HG03442 (cell line): ENCODE measurements around the gene SH2D7.

Source experiments
- ATAC-seq: cut with Tn5 transposase; IDR thresholded peaks from one replicate; pipeline ENCODE4 v1.9.1; 2021; ENCODE audit warnings: mild to moderate bottlenecking, moderate library complexity; ENCODE audit not compliant: unreplicated experiment

SH2D7 gene

DNA sequence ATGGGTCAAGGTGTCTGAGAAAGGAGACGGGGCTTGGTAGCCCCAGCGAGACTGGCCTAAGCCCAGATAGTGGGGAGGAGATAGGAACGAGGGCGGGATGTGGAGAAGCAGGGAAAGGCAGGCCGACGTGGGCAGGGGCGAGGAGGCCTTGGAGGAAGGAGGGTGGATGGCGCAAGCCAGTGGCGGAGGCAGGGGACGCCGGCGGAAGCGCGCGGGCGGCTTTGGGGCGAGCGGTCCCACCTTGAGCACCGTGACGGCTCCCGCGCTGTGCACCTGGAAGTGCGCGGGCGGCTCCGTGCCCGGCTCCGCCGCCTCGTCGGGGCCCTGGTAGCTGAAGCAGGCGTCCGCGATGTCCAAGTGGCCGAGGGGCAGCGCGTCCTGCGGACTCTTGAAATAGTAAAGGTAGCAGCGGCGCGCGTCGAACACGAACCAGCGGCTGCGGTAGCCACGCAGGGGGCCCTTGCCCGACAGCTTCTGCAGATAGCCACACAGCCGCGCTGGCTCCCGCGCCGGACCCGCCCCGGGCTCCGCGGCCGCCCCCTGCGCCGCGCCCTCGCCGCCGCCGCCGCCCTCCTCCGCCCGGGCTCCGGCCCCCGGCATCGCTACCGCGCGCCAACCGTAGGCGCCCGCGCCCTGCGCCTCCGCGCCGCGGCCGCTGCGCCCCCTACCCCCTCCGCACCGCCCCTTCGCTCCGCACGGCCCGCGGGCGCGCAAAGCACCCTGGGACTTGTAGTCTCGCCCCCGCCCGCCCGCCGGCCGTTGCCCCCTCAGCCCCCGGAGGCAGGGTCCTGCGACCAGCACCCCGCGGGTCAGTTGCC lies 15.1 kb upstream of the SH2D7 start, which contains the start of gene TBC1D2B:
TBC1D2B (minus strand) TSS at position 659 of the 818 bp plus-strand sequence; CDS start at position 600, 59 bp downstream.
- peak; percentile 59 for ATAC-seq

DNA sequence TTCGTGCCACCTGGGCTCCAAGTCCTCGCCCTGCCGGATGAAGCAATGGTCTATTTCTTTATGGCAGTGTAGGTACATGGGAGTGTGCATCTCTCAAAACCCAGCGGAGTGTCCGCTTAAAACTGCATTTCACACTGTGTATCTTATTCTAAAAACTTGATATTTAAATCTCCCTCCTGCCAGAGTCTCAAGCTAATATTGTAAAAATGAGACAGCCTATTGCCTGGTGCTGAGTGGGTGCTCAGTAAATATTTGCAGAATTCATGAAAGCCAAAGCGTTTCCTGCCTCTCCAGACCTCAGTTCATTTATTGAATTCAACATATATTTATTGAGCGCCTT lies 14.5 kb upstream of the SH2D7 start:
- ATAC-seq, result no peak

DNA sequence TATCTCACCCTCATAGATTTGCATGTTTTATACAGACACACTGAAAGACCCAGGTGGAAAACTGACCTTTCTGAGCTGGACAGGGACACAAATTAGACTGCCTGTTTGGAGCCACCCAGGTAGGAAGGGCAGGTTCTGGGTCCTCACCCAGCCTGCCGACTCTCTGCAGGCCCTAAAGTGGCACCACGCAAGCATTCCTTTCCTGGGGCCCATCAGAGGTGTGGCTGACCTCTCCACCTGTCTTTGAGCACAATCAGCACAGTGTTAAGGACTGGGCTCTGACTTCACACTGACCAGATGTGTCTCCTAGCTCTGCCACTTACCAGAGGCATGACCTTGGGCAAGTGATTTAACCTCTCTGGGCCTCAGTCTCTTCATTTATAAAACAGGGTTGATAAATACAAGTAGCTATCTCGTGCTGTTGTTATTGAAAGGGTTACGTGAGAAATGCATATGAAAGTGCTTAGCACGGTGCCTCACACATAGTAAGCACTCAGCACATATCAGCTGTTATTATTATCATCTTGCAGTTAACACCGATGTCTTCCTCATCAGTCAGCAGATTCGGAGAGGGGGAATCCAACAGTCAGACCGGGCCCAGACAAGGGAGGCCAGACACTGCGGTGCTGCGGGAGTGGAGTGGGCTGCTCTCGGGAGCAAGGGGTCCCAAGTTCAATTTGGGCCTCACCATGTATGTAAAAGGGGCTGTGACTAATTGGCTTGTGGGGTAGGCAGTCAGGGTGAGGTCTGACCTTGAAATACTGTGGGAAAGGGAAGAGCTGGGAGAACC lies 12.9 kb upstream of the SH2D7 start:
- no peak for ATAC-seq

DNA sequence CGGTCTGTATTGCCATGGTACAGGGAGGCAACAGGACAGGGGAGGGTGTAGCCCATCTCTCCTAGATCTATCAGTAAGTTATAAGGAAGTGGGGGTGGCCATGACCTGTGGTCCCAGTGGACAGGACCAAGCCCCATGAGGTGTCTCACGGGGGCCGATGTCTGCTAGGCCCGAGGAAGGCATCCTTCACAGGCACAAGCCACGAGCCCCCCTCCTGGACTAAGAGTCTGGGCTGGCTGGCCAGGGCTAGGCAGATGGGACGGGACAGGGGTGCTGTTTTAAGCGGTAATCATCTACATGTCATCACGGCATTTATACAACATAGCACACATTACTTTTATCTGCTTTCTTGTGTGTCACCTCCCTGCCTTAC lies 12.3 kb upstream of the SH2D7 start:
- ATAC-seq, result no peak

DNA sequence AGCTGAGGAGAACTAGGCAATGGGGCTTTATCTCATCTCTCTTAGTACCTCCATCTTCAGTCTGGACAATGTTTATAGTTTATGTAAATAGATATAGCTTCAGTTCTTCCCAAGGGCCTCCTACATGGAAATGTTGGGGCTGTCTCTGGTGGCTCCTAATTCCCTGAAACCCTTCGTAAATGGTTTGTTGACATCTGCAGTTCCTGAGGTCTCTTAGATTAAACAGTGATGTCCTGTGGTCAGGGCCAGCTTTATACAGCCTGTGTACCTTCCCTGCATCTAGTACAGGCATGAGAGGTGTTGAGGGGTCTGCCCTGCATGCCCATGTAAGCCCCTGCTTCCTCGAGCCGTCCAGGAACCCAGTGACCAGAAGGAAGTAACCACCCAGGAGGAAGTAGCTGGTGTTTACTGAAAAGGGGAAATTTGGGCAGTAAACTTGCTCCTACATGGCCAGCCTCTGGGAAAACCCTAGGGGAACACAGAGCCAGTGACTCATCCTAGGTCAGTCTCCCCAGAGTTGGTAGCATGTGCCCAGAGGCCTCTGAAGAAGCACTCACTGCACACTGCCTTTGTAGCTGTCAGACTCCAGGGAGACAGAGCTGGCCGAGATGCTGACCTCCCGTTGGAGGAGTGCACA lies 10.1 kb upstream of the SH2D7 start:
- ATAC-seq, result no peak

DNA sequence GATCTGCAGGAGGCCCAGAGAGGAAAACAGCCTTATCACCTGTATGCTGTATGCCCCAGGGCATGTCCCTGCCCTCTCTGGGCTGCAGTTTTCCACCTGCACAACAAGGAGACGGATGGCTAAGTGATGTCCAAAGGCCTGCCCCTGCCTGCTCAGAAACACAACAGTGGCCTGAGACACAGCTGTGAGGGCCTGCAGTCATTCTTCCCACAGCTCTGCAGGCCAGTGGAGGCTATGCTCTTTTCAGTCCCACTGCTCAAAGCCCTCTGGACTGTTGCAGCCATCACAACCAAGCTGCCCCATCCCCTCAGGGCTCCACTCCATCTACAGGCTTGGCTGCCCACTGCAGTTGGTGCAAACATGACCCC lies 9.6 kb upstream of the SH2D7 start:
- ATAC-seq, result no peak

DNA sequence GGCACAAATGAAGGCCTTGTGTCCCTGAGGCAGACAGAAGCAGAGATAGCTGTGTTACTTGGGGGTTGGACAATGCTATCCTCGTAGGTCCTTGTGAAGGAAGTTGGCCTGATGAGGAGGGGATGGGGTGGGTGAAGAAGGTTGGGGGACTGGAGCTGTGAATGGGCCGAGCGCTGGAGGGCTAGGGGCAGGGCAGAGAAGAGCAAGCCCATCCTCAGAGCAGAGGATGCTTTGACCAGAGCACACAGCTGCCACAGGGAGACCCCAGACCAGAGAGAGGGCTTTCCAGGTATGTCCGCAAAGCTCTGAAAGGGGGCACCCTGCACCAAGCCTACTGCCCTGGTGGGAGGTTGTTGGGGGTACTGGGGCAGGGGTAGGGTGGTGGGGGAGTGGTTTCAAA lies 9.2 kb upstream of the SH2D7 start:
- ATAC-seq, result no peak

DNA sequence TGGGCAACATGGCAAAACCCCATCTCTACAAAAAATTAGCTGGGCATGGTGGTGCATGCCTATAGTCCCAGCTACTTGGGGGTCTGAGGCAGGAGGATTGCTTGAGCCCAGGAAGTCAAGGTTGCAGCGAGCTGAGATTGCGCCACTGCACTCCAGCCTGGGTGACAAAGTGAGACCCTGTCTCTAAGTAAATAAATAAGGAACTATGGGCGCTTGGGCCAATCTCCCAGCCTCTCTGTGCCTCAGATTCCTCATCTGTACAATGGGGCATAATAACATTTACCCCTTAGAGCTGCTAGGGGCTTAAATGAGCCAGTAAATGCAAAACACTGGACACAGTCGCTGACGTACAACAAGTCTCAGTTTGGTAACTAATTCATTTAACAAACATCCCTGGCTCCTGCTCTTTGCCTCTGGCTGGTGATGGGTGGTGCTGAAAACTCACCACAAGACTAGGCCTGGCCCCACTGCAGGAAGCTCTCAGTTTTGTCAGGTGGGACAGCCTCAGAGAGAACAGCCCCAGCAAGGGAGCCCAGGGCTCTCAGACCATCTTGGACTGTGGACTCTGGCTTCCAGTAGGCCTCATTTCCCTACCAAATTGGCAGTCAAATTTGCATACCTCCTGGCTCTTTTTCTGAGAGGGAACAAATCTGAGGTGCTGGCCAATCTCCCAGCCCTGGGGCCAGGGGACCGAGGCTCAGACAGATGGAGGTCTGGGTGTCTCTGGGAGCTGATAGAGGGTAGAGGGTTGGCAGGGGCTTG lies 8.5 kb upstream of the SH2D7 start:
- no peak for ATAC-seq

DNA sequence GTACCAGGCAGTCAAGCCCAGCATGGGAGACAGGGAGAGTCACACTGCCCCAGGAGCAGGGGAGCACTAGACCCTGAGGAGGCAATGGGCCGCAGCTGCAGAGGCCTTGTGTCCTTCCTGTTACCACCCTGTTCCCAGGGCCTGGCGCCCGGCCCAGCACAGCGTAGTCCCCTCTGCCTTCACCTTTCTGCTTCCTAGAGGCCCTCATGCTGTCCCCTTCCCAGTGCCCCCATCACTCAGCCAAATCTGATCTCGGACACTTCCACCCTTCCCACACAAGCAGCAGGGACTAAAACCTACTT lies 8.0 kb upstream of the SH2D7 start:
- ATAC-seq, result no peak

DNA sequence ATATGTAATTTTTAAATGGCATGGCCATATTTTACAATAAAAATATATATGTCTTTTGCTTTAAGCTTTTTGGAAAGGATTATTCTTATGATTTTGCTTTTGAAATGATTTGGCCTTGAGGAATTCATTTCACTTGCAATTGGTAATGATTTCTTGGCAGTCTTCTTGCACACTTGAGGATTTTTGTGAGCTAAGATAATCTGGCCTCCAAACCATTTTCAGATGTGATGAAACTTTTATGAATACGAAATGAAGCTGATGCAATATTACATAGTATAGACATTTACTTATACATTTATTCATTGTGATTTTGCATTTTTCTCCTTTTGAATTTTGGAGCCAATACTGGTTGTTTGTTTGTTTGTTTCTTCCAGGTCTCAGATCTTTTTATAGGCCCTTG lies 6.4 kb upstream of the SH2D7 start:
- ATAC-seq, result no peak

DNA sequence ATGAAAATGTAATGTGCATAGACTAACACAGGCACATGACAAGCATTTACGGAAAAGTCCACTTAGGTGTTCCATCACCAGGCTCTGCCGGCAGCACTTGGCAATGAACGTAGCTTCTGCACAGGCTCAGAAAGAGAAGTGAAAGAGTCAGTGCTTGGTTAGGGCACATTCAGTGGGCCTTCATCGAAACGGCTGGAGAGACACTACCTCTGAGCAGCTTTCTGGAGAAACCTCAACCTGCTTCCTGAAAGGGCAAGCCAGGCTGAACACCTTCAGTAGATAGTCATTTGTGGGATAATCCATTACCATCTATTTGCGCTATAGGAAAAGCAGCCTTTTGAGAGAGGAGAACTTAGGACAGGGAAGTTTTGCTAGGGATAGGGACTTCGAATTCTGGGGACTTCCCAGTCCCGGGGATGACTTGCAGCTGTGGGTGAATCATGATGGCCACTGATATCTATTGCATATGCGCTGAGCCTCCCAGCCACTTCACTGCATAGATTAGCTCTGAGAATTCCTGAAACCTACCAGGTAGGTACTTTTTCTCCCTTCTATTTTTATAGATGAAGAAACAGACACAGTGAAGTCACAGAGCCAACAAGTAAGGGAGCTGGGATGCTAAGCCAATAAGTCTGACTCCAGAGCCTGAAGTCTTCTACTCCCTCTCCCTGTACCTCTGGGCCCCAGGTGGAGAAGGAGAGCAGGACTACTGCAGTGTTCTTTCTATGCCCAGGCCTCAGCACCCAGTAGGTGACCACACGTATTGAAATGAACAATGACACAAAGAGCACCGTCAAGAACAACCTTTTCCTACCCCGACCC lies 4.2 kb upstream of the SH2D7 start:
- ATAC-seq, result peak; percentile 61

DNA sequence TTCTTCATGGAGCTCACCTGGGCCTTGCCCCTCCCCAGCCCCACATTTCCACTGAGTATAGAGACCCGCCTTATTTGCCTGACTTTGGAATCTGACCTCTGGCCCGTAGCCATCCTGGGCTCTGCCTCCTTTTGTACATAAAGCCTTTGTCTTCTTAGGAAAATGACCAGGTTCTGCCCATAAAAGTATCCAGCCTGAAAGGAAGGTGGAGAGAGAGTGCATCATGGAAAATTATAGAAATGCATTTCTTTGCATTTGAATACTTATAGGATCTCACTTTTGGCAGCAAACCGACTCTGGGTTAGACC lies 3.6 kb upstream of the SH2D7 start:
- no peak for ATAC-seq

DNA sequence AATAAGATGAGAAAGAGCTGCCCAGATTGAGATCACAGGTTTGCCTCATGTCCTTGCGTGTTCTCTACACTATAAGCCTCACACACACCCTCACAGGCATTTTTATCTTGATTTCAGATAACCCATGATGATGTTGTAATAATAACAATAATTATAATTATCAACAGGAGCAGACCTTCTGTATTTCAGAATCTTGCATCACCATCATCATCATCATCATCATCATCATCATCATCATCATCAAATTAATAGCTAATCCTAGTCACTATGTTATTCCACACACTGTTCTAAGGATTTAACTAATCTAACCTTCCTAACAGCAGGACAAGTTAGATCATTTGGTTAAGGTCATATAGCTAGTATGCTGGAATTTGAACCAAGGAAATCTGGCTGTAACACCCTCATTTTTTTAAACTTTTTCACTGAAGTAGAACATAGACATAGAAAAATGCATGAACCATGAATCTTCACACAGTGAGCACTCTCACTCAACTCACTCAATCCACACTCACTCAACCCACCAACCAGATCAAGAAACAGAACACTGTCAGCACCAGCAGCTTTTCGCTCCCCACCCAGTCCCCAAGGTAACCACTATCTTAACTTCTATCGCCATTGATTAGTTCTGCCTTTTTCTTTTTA lies 1.8 kb upstream of the SH2D7 start:
- ATAC-seq, result no peak

DNA sequence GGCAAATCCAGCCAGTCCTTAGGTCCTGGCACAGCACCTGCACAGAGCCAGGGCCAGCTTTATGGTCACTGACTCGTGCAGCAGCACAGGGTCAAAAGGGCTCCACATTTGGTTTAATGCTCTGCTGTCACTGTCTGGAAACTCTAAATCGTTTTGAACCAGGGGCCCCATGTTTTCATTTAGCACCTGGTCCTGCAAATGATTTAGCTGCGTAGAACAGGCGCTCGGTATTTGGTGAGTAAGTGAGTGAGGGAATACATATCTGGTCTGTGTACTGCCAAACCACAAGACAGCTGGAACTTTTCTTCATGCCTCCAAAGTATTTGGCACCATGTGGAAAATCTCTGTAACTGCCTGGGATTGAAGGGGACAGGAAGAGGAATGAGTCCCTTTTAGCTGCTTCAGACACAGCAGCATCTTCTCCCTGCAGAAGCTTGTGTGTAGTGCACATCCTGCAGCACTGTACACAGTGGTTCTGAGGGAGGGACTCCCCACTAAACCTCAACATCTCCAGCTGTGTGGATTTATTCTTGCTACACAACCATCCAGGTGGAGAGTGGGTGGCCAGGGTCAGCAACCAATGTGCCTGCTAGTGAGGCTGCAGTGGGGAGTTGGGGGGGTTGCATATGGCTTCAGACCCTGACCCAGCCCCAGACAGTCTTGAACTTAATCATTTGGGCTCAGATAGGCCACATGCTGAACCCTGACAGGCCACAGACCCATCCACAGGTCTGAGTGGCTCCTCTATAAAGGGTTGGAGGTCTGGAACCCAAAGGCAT lies 1.1 kb downstream of the SH2D7 start:
- no peak for ATAC-seq

DNA sequence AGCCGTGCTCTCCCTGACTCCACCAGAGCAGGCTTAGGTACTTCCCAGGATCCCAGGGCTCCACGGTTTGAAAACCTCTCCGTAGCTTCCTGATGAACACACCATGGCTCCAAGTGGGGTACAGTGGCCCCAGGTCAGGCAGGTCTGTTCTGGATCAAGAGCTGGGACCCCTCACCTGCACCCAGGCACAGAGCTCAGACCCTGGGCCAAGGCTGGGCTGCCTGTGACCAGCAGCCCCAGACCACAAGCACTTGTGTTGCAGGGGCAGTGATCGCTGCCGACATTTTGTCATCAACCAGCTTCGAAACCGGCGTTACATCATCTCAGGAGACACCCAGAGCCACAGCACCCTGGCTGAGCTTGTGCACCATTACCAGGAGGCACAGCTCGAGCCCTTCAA lies 5.3 kb downstream of the SH2D7 start:
- no peak for ATAC-seq

DNA sequence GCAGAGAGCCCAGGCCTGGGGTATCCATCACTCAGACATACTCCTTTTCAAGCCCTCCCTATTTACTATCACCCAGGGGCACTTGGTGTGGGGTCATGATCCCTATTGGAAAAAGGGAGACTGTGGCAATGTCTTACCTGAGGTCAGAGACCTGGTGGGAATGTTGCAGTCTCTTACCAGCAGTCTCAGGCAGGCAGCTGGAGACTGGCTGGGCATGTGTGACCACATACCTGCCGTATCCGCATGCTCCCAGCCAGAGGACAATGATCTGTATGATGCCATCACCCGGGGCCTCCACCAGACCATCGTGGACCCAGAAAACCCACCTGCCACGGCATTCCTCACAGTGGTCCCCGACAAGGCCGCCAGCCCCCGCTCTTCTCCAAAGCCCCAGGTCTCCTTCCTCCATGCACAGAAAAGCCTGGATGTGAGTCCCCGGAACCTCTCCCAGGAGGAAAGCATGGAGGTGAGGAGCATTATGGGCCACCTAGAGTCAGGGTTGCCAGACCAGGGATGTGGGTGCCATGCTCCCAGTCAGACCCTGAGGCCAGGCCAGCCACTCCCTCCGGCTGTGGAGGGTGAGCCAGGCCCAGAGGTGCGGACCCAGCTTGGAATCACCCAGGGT lies 5.9 kb downstream of the SH2D7 start:
- ATAC-seq, result no peak

DNA sequence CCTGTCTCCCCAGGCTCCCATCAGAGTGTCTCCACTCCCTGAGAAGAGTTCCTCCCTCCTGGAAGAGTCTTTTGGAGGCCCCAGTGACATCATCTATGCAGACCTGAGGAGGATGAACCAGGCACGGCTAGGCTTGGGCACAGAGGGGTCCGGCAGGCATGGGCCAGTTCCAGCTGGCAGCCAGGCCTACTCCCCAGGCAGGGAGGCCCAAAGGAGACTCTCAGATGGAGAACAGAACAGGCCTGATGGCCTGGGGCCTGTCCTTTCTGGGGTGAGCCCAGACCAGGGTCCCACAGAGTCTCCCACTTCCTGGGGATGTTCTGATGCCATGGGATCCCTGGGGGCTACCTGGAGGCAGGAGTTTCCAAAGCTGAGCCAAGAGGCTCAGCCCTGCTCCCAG lies 8.5 kb downstream of the SH2D7 start:
- no peak for ATAC-seq

DNA sequence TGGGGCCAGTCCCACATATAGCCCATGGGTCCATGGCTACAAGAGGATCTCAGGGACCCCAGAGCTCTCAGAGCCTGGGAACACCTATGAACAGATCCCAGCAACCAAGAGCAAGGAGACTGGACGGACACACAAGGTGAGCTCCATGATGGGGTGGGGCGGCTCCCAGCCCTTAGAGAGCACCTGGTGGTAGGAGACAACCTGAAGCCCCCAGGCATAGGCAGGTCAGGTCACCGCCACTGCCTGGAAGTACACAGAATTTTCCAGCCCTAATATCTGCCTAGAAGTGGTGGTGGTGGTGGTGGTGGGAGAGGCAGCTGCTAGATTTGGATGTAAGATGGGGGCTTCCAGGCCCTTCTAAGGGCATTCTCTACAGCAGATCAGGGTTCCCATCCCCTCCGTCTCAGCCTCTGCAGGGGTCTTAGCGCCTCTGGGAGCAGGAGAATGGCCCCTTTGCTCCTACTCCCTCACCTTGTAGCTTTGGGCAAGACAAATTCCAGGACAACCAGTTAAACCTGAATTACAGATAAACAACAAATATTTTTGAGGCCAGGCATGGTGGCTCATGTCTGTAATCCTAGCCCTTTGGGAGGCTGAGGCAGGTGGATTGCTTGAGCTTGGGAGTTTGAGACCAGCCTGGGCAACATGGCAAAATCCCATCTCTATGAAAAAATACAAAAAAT lies 9.2 kb downstream of the SH2D7 start:
- ATAC-seq, result no peak

DNA sequence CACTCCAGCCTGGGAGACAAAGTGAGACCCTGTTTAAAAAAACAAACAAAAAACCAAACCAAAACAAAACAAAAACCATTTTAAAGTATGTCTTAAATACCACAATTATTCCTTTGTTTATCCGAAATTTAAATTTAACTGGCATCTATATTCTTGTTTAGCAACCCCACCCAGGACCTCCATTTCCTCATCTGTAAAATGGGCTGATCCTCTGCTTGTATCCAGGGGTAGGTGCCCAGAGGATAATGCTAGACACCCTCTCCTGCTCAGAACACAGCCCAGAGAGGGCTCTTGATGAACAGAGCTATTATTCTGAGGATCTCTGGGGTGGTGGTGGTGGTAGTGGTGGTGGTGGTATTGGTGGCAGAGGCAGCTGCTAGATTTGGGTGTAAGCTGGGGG lies 9.8 kb downstream of the SH2D7 start:
- no peak for ATAC-seq
